Stomach (tissue), 4 donors: ENCODE results near the gene DPP6.
"Not testable (repeated sequence)": the region's sequence is repeated elsewhere in the genome, so short reads cannot be mapped to it uniquely, and the experiment has no call there.

Experiments
- CTCF ChIP-seq, 7 experiments: fragments of 450-650 bp in 4 of 7; fragments of 200-600 bp in 3 of 7; sonication (generic) in 3 of 7; IDR thresholded peaks; one replicate each; pipeline ENCODE4 v1.5.1; 2016 to 2019; ENCODE audit warnings: antibody characterized with exemption in 7 of 7, control low read depth in 2 of 7, mild to moderate bottlenecking in 1 of 7
- EP300 ChIP-seq: sonication (generic); formaldehyde crosslinking; IDR thresholded peaks from one replicate; pipeline ENCODE4 v1.6.1; 2017; ENCODE audit warnings: antibody characterized with exemption
- POLR2A ChIP-seq, 4 donors: fragments of 450-650 bp; IDR thresholded peaks; one replicate each; pipeline ENCODE4 v1.6.1; 2016; ENCODE audit warnings: antibody characterized with exemption in 4 of 4, control low read depth in 2 of 4, mild to moderate bottlenecking in 1 of 4, moderate library complexity in 1 of 4
- POLR2AphosphoS5 ChIP-seq, 3 donors: sonication (generic); formaldehyde crosslinking; IDR thresholded peaks; one replicate each; pipeline ENCODE4 v1.6.1; 2016; ENCODE audit warnings: antibody characterized with exemption in 3 of 3

- TF ChIP-seq CTCF (IDR thresholded peaks at IDR 0.05); POLR2A (IDR thresholded peaks at IDR 0.05); EP300; POLR2AphosphoS5 (IDR thresholded peaks at IDR 0.05): not testable (repeated sequence)
Measured at GRCh38 chr7:154105063-154105462, 52.9 kb downstream of the DPP6 start.
